GM18507 (cell line): ENCODE measurements around the gene UBE3D.
A peak's percentile ranks its signal among the peaks of the same experiment; 100 is the strongest.

Experiments
- DNase-seq: peaks from one replicate; pipeline ENCODE4 v3.0.0; 2011; ENCODE audit warnings: low read depth; ENCODE audit not compliant: insufficient read length; ENCODE audit errors: extremely low spot score
- FAIRE-seq: peaks from 2 replicates; lab custom pipeline; 2011; peaks lifted over from hg19 to GRCh38; lab: Jason Lieb, UNC

UBE3D gene, protein sequence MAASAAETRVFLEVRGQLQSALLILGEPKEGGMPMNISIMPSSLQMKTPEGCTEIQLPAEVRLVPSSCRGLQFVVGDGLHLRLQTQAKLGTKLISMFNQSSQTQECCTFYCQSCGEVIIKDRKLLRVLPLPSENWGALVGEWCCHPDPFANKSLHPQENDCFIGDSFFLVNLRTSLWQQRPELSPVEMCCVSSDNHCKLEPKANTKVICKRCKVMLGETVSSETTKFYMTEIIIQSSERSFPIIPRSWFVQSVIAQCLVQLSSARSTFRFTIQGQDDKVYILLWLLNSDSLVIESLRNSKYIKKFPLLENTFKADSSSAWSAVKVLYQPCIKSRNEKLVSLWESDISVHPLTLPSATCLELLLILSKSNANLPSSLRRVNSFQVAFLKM

DNA sequence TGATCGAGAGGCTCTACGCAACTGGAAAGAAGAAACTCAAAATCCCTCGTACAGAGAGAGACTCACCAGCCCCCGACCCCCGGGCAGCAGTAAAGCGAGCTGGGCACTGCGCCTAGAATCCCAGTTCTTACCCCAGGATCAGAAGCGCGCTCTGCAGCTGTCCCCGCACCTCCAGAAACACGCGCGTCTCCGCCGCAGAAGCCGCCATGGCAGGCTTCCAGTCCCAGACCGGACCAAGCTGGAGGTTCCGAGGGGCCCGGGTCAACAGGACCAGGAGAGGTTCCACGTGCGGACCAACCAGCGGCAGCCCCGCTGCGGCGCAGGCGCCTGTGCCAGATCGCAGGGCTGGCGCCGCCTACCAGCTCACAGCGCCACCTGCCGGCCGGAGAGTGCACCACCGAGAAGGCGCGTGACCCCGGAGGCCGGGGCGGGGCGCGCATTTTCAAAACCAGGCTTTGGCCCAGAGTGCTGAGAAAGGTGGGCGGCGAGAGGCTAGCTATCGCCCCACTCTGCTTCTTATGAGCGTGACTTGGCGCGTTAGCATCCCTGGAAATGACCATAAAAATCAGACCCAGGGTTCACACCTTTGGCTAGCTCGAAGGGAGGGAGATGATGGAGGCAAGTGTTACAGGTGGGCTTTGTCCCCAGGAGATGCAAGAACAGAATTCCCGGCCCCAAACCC is at the start of gene UBE3D:
TSS of gene UBE3D (minus strand) at position 331 of the 682 bp plus-strand sequence. CDS start at position 208, 123 bp downstream.
- DNase-seq (peak; percentile 78), FAIRE-seq (peak; percentile 87)

DNA sequence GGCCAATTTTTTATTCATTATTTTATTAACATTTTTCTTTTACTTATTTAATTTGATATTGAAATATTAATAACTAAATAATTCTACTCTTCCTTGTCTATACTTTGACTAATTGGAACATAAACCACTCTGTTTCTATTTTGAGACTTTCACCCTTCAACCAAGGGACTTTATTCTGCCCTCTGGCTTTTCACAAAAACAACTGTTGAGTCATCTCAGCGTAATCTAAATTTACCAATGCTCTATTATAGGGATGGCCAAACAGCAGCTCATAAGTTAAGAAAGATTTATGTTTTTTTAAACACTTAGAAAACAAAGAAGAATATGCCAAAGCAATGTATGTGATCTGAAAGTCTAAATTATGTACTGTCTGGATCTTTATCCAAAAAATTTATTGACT is 48.5 kb upstream of the UBE3D start:
- FAIRE-seq: no peak
- no peak for DNase-seq

DNA sequence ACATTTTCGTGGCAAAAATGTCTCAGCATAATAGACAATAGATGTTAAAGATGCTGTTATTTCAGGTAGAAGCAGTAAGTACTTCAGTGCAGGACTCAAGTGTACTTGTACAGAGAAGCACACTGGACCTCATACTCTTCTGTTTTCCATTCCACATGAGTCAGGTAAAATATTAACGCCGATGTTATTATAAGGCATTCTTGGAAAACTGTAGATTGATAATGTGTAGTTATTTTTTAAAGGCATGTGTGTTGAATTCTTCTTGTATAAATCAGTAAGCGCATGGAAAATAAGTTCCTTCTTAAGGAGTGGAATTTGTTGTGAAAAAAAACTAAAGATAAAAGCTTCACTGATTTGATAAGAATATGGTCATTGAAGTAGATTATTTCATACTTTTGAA is 47.6 kb upstream of the UBE3D start:
- no peak for FAIRE-seq
- DNase-seq: no peak

DNA sequence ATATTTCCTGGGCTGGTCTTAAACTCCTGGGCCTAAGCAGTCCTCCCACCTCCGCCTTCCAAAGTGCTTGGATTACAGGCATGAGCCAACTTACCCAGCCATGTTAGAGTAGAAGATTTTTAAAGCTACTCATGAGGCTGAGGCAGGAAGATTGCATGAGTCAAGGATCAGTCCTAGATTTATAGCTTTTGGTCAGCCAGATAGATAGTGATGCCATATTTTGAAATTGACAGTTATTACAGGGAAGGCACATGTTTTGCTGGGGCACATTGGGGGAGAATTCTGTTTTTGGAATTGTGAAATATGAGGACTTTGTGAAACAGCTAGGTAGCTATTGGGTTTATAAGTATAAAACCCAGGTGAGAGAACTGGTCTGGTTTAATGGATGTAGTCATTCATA is 42.7 kb upstream of the UBE3D start:
- FAIRE-seq: no peak
- no peak for DNase-seq

DNA sequence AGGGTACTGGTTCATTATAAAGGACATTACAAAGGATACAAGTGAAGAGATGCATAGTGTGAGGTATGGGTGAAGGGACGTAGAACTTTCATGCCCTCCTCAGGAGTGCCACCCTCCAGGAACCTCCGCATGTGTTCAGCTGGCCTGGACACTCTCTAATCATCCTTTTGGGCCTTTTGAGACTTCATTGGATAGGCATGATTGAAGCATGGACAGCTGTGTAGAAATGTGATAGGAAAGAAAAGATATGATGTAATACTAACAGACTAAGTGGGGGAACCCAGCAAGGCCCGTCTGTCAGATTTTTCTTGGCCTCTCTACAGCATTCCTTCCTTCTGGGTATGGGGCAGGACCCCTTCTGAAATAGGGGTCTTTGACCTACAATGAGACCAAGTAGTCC is 32.9 kb upstream of the UBE3D start:
- no peak for DNase-seq
- no peak for FAIRE-seq

DNA sequence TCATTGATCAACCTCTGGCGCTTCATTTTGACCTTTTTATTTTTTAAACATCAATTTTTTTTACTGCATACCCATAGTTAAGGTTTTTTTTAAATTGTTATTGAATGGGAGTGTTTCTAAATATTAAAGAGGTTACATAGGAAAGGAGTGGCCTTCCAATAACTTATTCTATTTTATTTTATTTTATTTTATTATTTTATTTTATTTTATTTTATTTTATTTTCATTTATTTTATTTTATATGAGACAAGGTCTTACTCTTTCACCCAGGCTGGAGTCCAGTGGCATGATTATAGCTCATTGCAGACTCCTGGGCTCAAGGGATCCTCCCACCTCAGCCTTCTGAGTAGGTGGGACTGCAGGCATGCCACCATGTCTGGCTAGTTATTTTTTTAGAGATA is 32.0 kb upstream of the UBE3D start:
- no peak for DNase-seq
- FAIRE-seq: no peak

DNA sequence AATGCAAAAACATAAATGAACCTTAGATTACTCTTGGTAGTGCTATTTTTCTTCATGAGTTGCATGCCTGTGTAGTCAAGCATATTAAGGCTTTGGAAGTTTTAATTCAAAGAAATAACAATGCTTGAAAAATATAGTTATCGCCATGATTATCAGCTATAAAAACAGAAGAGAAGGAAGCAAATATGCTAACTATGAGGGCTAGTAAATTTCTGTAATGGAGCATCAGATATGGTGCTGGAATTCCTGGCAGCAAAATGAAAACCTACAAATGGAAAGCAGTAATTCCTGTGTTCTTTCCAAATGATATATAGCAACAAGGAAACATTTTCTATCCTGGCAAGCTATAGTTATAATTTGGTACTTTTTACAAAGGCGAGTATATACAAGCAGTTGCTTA is 31.6 kb upstream of the UBE3D start:
- no peak for DNase-seq
- FAIRE-seq: no peak

DNA sequence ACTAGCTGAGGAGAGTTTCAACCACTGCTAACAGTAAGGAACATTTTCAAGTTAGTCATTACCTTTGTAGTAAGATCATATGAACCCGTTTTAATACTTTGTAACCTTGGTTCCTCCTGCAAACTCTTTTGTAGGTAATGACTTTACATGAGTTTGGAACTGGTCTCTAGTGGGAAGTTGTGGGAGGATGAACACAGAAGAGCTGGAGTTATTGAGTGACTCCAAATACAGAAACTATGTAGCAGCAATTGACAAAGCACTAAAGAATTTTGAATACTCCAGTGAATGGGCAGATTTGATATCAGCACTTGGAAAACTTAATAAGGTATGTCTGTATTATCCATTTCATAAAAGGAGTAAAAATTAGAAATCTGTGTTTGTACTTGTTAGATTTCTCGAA is 31.1 kb upstream of the UBE3D start:
- DNase-seq (no peak), FAIRE-seq (no peak)

DNA sequence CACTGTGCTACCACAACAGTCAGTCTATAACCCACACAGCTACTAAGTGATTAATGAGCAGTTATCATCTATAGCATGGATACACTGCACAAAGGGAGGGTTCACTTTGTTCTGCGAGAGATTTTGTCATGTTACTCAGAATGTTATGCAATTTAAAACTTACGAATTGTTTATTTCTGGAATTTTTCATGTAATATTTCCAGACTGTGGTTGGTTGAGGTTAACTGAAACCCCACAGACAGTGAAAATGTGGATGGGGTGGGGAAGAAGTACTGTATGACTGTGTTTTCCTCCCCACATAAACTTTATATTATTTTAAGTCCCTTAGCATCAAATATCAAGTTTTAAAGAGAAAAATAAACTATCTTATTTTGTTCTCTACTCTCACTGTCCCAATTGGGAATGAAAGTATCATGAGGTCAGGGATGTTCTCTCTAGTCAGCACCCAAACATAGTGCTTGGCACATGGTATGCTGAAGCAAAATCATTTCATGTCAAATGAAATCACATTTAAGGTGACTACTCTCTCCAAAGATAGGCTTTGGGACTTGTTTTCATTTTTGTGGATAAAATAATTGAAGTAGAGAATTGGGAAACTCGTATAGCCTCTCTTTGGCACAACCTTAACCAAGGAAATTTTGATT is 27.2 kb upstream of the UBE3D start:
- DNase-seq: no peak
- no peak for FAIRE-seq

DNA sequence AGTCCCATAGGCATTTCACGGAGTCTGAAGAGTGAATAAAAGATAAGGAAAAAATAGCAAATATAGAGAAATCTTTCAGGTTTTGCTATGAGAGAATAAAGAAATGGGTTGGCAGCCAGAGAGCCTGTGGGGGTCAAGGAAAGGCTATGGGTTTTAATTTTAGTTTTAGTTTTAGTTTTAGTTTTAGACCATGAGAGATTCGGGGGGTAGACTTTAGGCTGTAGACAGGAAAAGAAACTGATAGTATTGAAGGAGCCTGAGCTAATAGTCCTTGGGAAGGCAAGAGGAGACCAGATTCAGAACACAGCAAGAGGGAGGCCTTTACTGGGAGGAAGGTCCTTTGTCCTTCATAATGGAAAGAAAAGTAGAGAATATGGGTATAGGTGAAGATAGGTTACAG is 21.1 kb upstream of the UBE3D start:
- peak; percentile 93 for FAIRE-seq
- no peak for DNase-seq

DNA sequence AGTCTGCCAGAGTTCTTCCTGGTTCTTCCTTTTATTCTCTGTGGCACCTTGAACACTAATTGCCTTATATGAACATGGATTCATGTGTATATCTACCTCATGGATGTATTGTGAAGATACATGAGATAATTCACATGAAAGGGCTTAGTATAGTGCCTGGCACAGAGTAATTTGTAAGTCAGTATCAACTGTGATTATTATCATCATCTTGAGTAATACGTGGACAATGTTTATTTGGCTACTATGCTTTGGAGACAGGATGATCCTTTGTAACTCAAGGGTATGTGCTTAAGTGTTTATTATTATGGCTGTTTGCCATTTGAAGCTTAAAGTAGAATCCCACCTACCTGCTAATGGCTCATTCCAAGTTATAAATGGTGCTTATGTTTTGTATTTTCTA is 17.8 kb upstream of the UBE3D start:
- no peak for DNase-seq
- no peak for FAIRE-seq

DNA sequence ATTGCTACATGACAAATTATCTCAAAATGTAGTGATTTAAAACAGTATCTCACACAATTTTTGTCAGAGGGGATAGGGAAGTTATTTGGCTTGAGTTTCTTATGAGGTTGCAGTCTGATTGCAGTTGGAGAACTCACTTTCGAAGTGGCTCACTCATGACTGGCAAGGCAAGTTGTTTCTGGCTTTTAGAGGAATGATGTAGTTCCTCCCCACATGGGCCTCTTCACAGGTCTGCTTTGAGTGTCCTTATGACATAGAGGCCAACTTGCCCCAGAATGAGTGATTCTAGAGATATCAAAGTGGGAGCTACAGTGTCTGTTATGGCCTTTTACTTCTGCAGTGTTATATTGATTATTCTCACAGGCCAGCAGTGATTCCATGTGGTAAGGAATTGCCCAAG is 8.0 kb upstream of the UBE3D start:
- FAIRE-seq: no peak
- no peak for DNase-seq

DNA sequence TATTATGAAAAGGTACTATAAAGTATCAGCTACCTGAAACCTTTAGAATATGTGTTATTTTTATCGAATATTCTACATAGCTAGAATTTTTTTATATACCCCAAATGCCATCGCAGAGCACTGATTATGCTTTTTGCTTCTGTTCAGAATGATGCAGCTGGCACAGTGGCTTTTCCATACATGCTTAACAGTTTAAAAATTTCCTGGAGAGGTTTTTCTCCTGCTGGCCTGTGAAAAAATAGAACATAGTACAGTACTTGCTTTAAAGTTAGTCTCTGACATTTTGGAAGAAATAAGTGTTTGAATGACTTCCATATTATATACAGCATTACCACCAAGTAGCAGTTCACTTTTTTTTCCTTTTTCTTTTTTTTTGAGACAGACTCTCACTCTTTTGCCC is 7.1 kb upstream of the UBE3D start:
- DNase-seq (no peak), FAIRE-seq (no peak)

DNA sequence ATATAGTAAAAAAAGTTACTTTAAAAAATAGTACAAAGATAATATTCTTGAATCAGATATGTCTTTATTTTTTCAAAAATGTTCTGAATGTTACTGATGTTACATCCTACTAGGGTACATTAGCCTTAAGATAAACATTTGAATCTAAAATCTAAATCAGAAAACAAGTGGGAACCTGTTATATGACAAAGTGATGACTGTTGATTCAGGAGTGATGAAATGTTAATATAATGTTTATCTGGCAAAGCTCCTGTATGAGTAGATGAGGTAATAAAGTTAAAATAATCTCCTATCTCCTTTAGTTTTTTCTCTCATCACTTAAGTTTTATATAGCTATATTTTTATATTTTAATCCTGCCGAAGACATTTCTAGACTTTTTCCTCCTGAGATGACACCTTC is 6.1 kb upstream of the UBE3D start:
- no peak for DNase-seq
- FAIRE-seq: no peak

DNA sequence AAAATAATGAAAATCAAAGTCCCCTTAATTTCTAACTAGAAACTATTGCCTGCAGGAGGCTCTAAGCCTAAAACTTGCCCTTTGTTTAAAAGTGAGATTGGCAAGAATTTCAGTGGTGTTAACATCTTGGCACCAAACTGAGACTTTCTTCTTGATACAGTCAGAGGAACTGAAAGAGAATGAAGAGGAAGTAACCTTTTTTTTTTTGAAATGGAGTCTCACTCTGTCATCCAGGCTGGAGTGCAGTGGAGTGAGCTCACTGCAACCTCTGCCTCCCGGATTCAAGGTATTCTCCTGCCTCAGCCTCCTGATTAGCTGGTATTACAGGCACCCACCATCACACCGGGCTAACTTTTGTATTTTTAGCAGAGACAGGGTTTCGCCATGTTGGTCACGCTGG is 5.4 kb upstream of the UBE3D start:
- no peak for DNase-seq
- peak; percentile 87 for FAIRE-seq

DNA sequence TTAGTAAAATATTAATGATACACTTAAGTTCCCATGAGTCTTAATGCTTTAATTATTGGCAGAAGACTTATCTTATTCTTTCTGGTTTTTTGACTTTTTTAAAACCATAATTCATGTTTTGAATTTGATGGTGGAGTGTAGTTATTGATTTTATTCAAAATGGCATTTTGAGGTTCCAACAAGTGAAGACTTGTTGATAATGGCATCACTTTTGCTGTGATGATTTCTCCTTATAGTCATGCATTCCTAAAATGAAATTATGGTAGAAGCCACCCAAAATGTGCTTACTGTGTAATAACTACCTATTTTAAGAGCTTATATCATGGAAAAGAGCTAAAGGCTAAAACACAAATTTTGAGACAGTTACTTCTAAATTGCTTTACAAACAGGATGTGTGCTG is 4.0 kb upstream of the UBE3D start:
- FAIRE-seq (no peak), DNase-seq (no peak)

DNA sequence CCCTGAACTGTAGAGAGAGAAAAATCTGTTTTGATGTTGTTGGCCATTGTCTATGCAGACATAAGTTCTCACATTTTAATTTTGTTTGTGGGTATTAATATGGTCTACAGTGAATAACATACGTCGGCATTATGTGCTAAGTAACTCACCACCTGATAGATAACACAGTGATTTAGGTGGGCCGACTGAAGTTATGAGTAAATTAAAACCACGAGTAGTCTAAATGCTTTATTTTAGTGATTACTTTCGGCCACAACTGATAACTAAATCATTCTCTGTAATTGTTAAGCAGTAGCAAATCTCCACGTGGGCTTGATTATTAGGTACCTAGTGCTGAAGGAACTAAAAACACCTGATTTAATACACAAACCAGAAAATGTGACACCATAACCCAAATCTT is 3.0 kb upstream of the UBE3D start:
- FAIRE-seq: no peak
- DNase-seq: no peak

DNA sequence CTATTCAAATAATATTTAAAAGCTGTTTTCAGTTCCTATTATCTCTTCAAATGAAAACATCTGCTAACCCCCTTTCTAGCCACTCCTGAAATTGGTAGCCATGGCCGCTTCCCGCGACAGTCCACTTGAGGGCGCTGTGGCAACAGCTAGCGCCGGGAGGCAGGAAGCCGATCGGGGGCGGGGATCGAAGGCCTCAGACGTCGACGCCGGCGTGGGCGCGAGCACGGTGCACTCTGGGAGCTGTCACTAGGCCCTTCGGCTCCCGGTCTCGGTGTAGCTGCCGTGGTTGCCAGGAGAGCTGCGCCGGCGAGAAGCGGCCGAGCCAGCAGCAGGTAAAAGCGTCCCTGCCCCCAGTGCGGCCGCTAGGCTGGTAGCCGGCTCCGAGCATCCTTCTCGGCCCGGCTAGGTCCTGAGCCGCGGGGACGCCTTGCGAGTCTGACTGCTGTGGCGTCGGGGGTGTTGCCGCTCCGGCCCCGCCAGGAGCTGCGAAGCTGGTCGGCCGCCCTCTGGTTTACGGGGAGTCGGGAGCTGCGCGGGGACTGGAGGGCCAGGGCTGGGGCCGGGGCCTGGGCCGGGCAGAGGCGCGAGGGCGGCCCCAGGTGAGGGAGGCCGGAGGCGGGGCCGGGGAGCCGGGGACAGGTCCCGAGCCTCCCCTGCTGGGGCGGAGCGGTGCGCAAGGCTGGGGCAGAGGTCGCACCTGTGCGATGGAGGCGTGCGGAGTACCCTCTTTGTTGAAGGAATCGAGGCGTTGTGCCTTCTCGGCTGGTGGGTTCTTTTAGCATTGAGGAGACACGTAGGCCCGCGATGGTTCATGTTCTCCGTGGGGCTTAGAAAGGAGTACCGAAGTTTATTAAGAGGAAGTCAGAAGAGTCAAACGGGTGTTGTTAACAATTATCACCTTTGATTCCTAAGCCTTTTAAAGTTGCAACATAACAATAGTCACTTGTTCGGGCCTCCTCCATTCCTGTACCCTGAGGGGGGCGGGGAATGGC is 2.1 kb upstream of the UBE3D start, which contains the start of gene DOP1A:
TSS of gene DOP1A (plus strand) at position 224 of the 992 bp plus-strand sequence. CDS start 29,307 bp downstream, outside the sequence.
- FAIRE-seq: peak; percentile 93
- peak; percentile 80 for DNase-seq

DNA sequence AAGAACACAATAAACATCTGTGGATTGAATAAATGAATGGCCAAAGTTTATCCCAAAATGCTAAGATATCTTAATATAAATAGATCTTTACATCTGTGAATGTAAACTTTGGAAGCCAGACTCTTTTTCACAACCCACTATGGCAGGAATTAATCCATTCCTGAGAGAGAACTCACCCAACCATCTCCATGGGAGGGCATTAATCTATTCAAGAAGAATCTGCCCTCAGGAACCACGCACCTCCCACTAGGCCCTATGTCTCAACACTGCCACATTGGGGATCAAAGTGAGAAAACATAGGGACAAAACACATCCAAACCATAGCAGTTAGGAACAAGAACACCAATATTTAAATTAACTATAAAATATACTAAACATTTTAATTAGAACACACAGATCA is 3.4 kb downstream of the UBE3D start:
- FAIRE-seq (no peak), DNase-seq (no peak)
